ENCODE results near the gene DNAH14. TPM values are rescaled to one million over a fixed set of nuclear protein-coding genes. Genes with fewer than 3 reads are reported as not detected.

Gene DNAH14
- polyA plus RNA-seq, 1 donor (not counting 4 experiments of a cell fraction or from before 2014, with no cell fraction given), result 6.4 TPM

GRCh38 chr1:225254676-225255075 lies 325.2 kb downstream of the DNAH14 start:
- FAIRE-seq, result no peak
- Histone ChIP-seq H3K4me3 (ENCODE audit: control insufficient read depth in 2 of 3, extremely low read depth in 1 of 3, insufficient read depth in 2 of 3, low read depth in 1 of 3, low read length in 3 of 3) (no peak overlapping the region), H4K20me1 (ENCODE audit: control insufficient read depth, extremely low read depth, insufficient read depth, low read length) (no peaks in the 10 kb centered on the region), H3K27ac (ENCODE audit: control insufficient read depth, insufficient read depth, low read length) (no peak overlapping the region), H3K27me3 (ENCODE audit: control insufficient read depth, extremely low read depth, insufficient read depth, low read length) (no peaks in the 10 kb centered on the region), H3K4me2 (ENCODE audit: control insufficient read depth, extremely low read depth, insufficient read depth, low read depth, low read length) (no peak overlapping the region), H3K9me3 (ENCODE audit: control insufficient read depth, low read depth, low read length) (no peaks in the 10 kb centered on the region), H2AFZ (ENCODE audit: control insufficient read depth, low read length) (no peak overlapping the region), H3K36me3 (ENCODE audit: control insufficient read depth in 2 of 2, extremely low read depth in 1 of 2, insufficient read depth in 2 of 2, low read length in 2 of 2) (no peaks in the 10 kb centered on the region), H3K9ac (ENCODE audit: control insufficient read depth, extremely low read depth, insufficient read depth, low read length) (no peak overlapping the region), H3K9me1 (ENCODE audit: control insufficient read depth, extremely low read depth, insufficient read depth, low read length) (no peaks in the 10 kb centered on the region), H3K4me1 (ENCODE audit: control insufficient read depth, extremely low read depth, insufficient read depth, low read length) (peaks cover 9% of the 10 kb centered on the region), H3K79me2 (ENCODE audit: control insufficient read depth, insufficient read depth, low read length) (no peaks in the 10 kb centered on the region)
- no peak for DNase-seq (ENCODE audit: low read depth, low spot score)
- dilution Hi-C loops (cut with MboI; ENCODE audit: extremely low pct_ligation_motif_present, low sequenced_read_pairs), result no loop called here
- TF ChIP-seq EZH2 (IDR thresholded peaks at IDR 0.05; ENCODE audit: low read length), result no peak
- TF ChIP-seq CTCF (optimal IDR thresholded peaks at IDR 0.05 in 1 of 3, IDR thresholded peaks at IDR 0.05 in 1 of 3, conservative IDR thresholded peaks at IDR 0.05 in 1 of 3; ENCODE audit: extremely low read depth in 1 of 3, insufficient read depth in 2 of 3, low read length in 3 of 3), result no peak

- FAIRE-seq (no peak), DNase-seq (ENCODE audit: low read depth, low spot score) (no peak)
- Histone ChIP-seq H3K4me1 (ENCODE audit: control insufficient read depth, extremely low read depth, insufficient read depth, low read length) (peaks cover 9% of the 10 kb centered on the region), H4K20me1 (ENCODE audit: control insufficient read depth, extremely low read depth, insufficient read depth, low read length) (no peaks in the 10 kb centered on the region), H3K27ac (ENCODE audit: control insufficient read depth, insufficient read depth, low read length) (no peak overlapping the region), H3K9me3 (ENCODE audit: control insufficient read depth, low read depth, low read length) (no peaks in the 10 kb centered on the region), H3K9ac (ENCODE audit: control insufficient read depth, extremely low read depth, insufficient read depth, low read length) (no peak overlapping the region), H3K4me2 (ENCODE audit: control insufficient read depth, extremely low read depth, insufficient read depth, low read depth, low read length) (no peak overlapping the region), H2AFZ (ENCODE audit: control insufficient read depth, low read length) (no peak overlapping the region), H3K27me3 (ENCODE audit: control insufficient read depth, extremely low read depth, insufficient read depth, low read length) (no peaks in the 10 kb centered on the region), H3K4me3 (ENCODE audit: control insufficient read depth in 2 of 3, extremely low read depth in 1 of 3, insufficient read depth in 2 of 3, low read depth in 1 of 3, low read length in 3 of 3) (no peak overlapping the region), H3K36me3 (ENCODE audit: control insufficient read depth in 2 of 2, extremely low read depth in 1 of 2, insufficient read depth in 2 of 2, low read length in 2 of 2) (no peaks in the 10 kb centered on the region), H3K79me2 (ENCODE audit: control insufficient read depth, insufficient read depth, low read length) (no peaks in the 10 kb centered on the region), H3K9me1 (ENCODE audit: control insufficient read depth, extremely low read depth, insufficient read depth, low read length) (no peaks in the 10 kb centered on the region)
- no peak for TF ChIP-seq CTCF (optimal IDR thresholded peaks at IDR 0.05 in 1 of 3, IDR thresholded peaks at IDR 0.05 in 1 of 3, conservative IDR thresholded peaks at IDR 0.05 in 1 of 3; ENCODE audit: extremely low read depth in 1 of 3, insufficient read depth in 2 of 3, low read length in 3 of 3)
- TF ChIP-seq EZH2 (IDR thresholded peaks at IDR 0.05; ENCODE audit: low read length), result no peak
- dilution Hi-C loops (cut with MboI; ENCODE audit: extremely low pct_ligation_motif_present, low sequenced_read_pairs), result no loop called here
Observed at GRCh38 chr1:225257081-225257480, 327.6 kb downstream of the DNAH14 start.
